ENCODE measurements around the gene BBX.

Gene BBX

GRCh38 chr3:107574650-107575049 lies 51.9 kb downstream of the BBX start:
- no peak overlapping the region for H3K27ac ChIP-seq (ENCODE audit: low read depth, low read length)
- H3K9ac ChIP-seq (ENCODE audit: low read depth, low read length) = no peak overlapping the region

GRCh38 chr3:107578091-107578490 lies 55.3 kb downstream of the BBX start:
- H3K9me3 ChIP-seq (ENCODE audit: insufficient read depth, low read depth, low read length) = no peaks in the 10 kb centered on the region
- no peak overlapping the region for H3K27ac ChIP-seq (ENCODE audit: low read depth, low read length)
- peaks cover 33% of the 10 kb centered on the region for H3K4me1 ChIP-seq (ENCODE audit: insufficient read depth, low read length)
- no peaks in the 10 kb centered on the region for H3K27me3 ChIP-seq (ENCODE audit: insufficient read depth, low read length)
- no peaks in the 10 kb centered on the region for H3K36me3 ChIP-seq (ENCODE audit: insufficient read depth, low read length)
- no peak overlapping the region for H3K9ac ChIP-seq (ENCODE audit: low read depth, low read length)
- H3K4me3 ChIP-seq (ENCODE audit: low read length) = no peak overlapping the region
- 73% methylated on average over 2 of the region's 2 CpGs for WGBS

More at GRCh38 chr3:107574650-107575049, 51.9 kb downstream of the BBX start:
- H3K36me3 ChIP-seq (ENCODE audit: insufficient read depth, low read length) = no peaks in the 10 kb centered on the region
- no peak overlapping the region for H3K4me3 ChIP-seq (ENCODE audit: low read length)
- H3K4me1 ChIP-seq (ENCODE audit: insufficient read depth, low read length) = peaks cover 19% of the 10 kb centered on the region
- no peaks in the 10 kb centered on the region for H3K9me3 ChIP-seq (ENCODE audit: insufficient read depth, low read depth, low read length)
- H3K27me3 ChIP-seq (ENCODE audit: insufficient read depth, low read length) = no peaks in the 10 kb centered on the region

GRCh38 chr3:107578523-107578922 lies 55.8 kb downstream of the BBX start:
- Histone ChIP-seq H3K27ac (ENCODE audit: low read depth, low read length) (no peak overlapping the region), H3K36me3 (ENCODE audit: insufficient read depth, low read length) (no peaks in the 10 kb centered on the region), H3K4me3 (ENCODE audit: low read length) (no peak overlapping the region), H3K27me3 (ENCODE audit: insufficient read depth, low read length) (no peaks in the 10 kb centered on the region), H3K9me3 (ENCODE audit: insufficient read depth, low read depth, low read length) (no peaks in the 10 kb centered on the region), H3K9ac (ENCODE audit: low read depth, low read length) (no peak overlapping the region), H3K4me1 (ENCODE audit: insufficient read depth, low read length) (peaks cover 33% of the 10 kb centered on the region)
- WGBS = 83% methylated on average over 3 of the region's 3 CpGs

GRCh38 chr3:107579371-107579770 lies 56.6 kb downstream of the BBX start:
- WGBS = 40% methylated on average over 4 of the region's 4 CpGs

GRCh38 chr3:107581230-107581629 lies 58.5 kb downstream of the BBX start:
- peaks cover 33% of the 10 kb centered on the region for H3K4me1 ChIP-seq (ENCODE audit: insufficient read depth, low read length)
- 9% methylated on average over 1 of the region's 1 CpG for WGBS
- no peak overlapping the region for H3K9ac ChIP-seq (ENCODE audit: low read depth, low read length)

More at GRCh38 chr3:107579371-107579770, 56.6 kb downstream of the BBX start:
- Histone ChIP-seq H3K4me3 (ENCODE audit: low read length) (no peak overlapping the region), H3K9me3 (ENCODE audit: insufficient read depth, low read depth, low read length) (no peaks in the 10 kb centered on the region), H3K27ac (ENCODE audit: low read depth, low read length) (no peak overlapping the region), H3K4me1 (ENCODE audit: insufficient read depth, low read length) (peaks cover 33% of the 10 kb centered on the region), H3K27me3 (ENCODE audit: insufficient read depth, low read length) (no peaks in the 10 kb centered on the region), H3K9ac (ENCODE audit: low read depth, low read length) (no peak overlapping the region), H3K36me3 (ENCODE audit: insufficient read depth, low read length) (no peaks in the 10 kb centered on the region)

GRCh38 chr3:107588217-107588616 lies 65.5 kb downstream of the BBX start:
- no peaks in the 10 kb centered on the region for H3K27me3 ChIP-seq (ENCODE audit: insufficient read depth, low read length)
- no peaks in the 10 kb centered on the region for H3K4me1 ChIP-seq (ENCODE audit: insufficient read depth, low read length)
- no peaks in the 10 kb centered on the region for H3K9me3 ChIP-seq (ENCODE audit: insufficient read depth, low read depth, low read length)
- 83% methylated on average over 1 of the region's 1 CpG for WGBS
- no peak overlapping the region for H3K9ac ChIP-seq (ENCODE audit: low read depth, low read length)
- H3K36me3 ChIP-seq (ENCODE audit: insufficient read depth, low read length) = no peaks in the 10 kb centered on the region
- H3K4me3 ChIP-seq (ENCODE audit: low read length) = no peak overlapping the region
- H3K27ac ChIP-seq (ENCODE audit: low read depth, low read length) = no peak overlapping the region

More at GRCh38 chr3:107581230-107581629, 58.5 kb downstream of the BBX start:
- no peaks in the 10 kb centered on the region for H3K27me3 ChIP-seq (ENCODE audit: insufficient read depth, low read length)
- no peak overlapping the region for H3K4me3 ChIP-seq (ENCODE audit: low read length)
- H3K27ac ChIP-seq (ENCODE audit: low read depth, low read length) = no peak overlapping the region
- H3K9me3 ChIP-seq (ENCODE audit: insufficient read depth, low read depth, low read length) = no peaks in the 10 kb centered on the region
- no peaks in the 10 kb centered on the region for H3K36me3 ChIP-seq (ENCODE audit: insufficient read depth, low read length)

GRCh38 chr3:107589454-107589853 lies 66.7 kb downstream of the BBX start:
- no peaks in the 10 kb centered on the region for H3K9me3 ChIP-seq (ENCODE audit: insufficient read depth, low read depth, low read length)
- WGBS = 94% methylated on average over 1 of the region's 1 CpG
- no peaks in the 10 kb centered on the region for H3K27me3 ChIP-seq (ENCODE audit: insufficient read depth, low read length)
- no peak overlapping the region for H3K9ac ChIP-seq (ENCODE audit: low read depth, low read length)
- no peak overlapping the region for H3K27ac ChIP-seq (ENCODE audit: low read depth, low read length)
- H3K4me1 ChIP-seq (ENCODE audit: insufficient read depth, low read length) = peaks cover 11% of the 10 kb centered on the region; the same call in 1 of the 2 replicates
- H3K4me3 ChIP-seq (ENCODE audit: low read length) = no peak overlapping the region
- no peaks in the 10 kb centered on the region for H3K36me3 ChIP-seq (ENCODE audit: insufficient read depth, low read length)

GRCh38 chr3:107590786-107591185 lies 68.0 kb downstream of the BBX start:
- Histone ChIP-seq H3K9me3 (ENCODE audit: insufficient read depth, low read depth, low read length) (no peaks in the 10 kb centered on the region), H3K27ac (ENCODE audit: low read depth, low read length) (no peak overlapping the region), H3K9ac (ENCODE audit: low read depth, low read length) (no peak overlapping the region), H3K4me3 (ENCODE audit: low read length) (no peak overlapping the region), H3K4me1 (ENCODE audit: insufficient read depth, low read length) (peaks cover 18% of the 10 kb centered on the region; the same call in 1 of the 2 replicates), H3K27me3 (ENCODE audit: insufficient read depth, low read length) (no peaks in the 10 kb centered on the region), H3K36me3 (ENCODE audit: insufficient read depth, low read length) (no peaks in the 10 kb centered on the region)
- 96% methylated on average over 1 of the region's 1 CpG for WGBS

- Histone ChIP-seq H3K9ac (ENCODE audit: low read depth, low read length) (no peak overlapping the region), H3K27me3 (ENCODE audit: insufficient read depth, low read length) (no peaks in the 10 kb centered on the region), H3K36me3 (ENCODE audit: insufficient read depth, low read length) (no peaks in the 10 kb centered on the region), H3K9me3 (ENCODE audit: insufficient read depth, low read depth, low read length) (no peaks in the 10 kb centered on the region), H3K27ac (ENCODE audit: low read depth, low read length) (no peak overlapping the region), H3K4me1 (ENCODE audit: insufficient read depth, low read length) (peaks cover 30% of the 10 kb centered on the region), H3K4me3 (ENCODE audit: low read length) (no peak overlapping the region)
- 94% methylated on average over 5 of the region's 5 CpGs for WGBS
Observed at GRCh38 chr3:107592073-107592472, 69.3 kb downstream of the BBX start.

GRCh38 chr3:107594870-107595269 lies 72.1 kb downstream of the BBX start:
- Histone ChIP-seq H3K9ac (ENCODE audit: low read depth, low read length) (no peak overlapping the region), H3K36me3 (ENCODE audit: insufficient read depth, low read length) (no peaks in the 10 kb centered on the region), H3K27ac (ENCODE audit: low read depth, low read length) (no peak overlapping the region), H3K9me3 (ENCODE audit: insufficient read depth, low read depth, low read length) (no peaks in the 10 kb centered on the region), H3K27me3 (ENCODE audit: insufficient read depth, low read length) (no peaks in the 10 kb centered on the region), H3K4me3 (ENCODE audit: low read length) (no peak overlapping the region), H3K4me1 (ENCODE audit: insufficient read depth, low read length) (peaks cover 58% of the 10 kb centered on the region)
- 95% methylated on average over 3 of the region's 3 CpGs for WGBS

- no peaks in the 10 kb centered on the region for H3K36me3 ChIP-seq (ENCODE audit: insufficient read depth, low read length)
- no peak overlapping the region for H3K9ac ChIP-seq (ENCODE audit: low read depth, low read length)
- no peaks in the 10 kb centered on the region for H3K27me3 ChIP-seq (ENCODE audit: insufficient read depth, low read length)
- no peak overlapping the region for H3K4me3 ChIP-seq (ENCODE audit: low read length)
- WGBS = 80% methylated on average over 3 of the region's 3 CpGs
- H3K9me3 ChIP-seq (ENCODE audit: insufficient read depth, low read depth, low read length) = no peaks in the 10 kb centered on the region
- no peak overlapping the region for H3K27ac ChIP-seq (ENCODE audit: low read depth, low read length)
- peaks cover 69% of the 10 kb centered on the region for H3K4me1 ChIP-seq (ENCODE audit: insufficient read depth, low read length)
Observed at GRCh38 chr3:107596639-107597038, 73.9 kb downstream of the BBX start.
